ENCODE data around the gene DPH3.

The DPH3 gene

GRCh38 chr3:16257309-16257708, 7.4 kb downstream of the DPH3 start:
- CTCF ChIA-PET, result interaction anchor here (0.9 to 3.2 kb wide), 6 partner anchors 9 to 444 kb away, joined by 3 to 12 read pairs (median 6); no protein-coding TSS in a partner anchor
- no peak for DNase-seq (ENCODE audit: low read depth, low spot score)
- POLR2A ChIA-PET, result no interaction called here
- no peak overlapping the region for H3K4me3 ChIP-seq (ENCODE audit: low read depth, low read length)
- no peak for TF ChIP-seq CTCF (IDR thresholded peaks at IDR 0.05; ENCODE audit: insufficient read depth, low read length, missing control alignments)

GRCh38 chr3:16255726-16256125, 9.0 kb downstream of the DPH3 start:
- ChIA-PET POLR2A (no interaction called here), CTCF (interaction anchor here (0.9 to 2.5 kb wide), 4 partner anchors 8 to 207 kb away, joined by 3 to 8 read pairs (median 5); no protein-coding TSS in a partner anchor)
- H3K4me3 ChIP-seq (ENCODE audit: low read depth, low read length), result no peak overlapping the region
- DNase-seq (ENCODE audit: low read depth, low spot score), result no peak
- no peak for TF ChIP-seq CTCF (IDR thresholded peaks at IDR 0.05; ENCODE audit: insufficient read depth, low read length, missing control alignments)

DNA sequence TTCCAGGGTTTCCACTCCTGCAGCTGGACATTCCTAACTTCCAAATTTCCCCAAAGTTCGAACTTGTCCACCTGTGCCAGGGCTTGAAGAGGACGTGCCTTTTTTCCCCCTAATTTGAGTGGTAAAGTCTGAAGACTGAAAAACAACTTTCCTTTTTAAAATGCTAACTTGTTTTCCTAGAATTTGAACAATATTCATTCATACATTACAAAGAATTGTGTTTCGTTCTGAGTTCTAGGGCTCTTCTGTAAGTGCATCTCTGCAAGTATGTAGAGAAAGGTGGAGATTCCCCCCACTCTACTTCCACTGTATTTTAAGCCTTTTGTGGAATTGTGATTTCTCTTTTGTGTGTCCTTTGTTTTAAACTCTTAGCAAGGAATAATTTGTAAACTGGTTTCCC, 9.4 kb downstream of the DPH3 start:
- CTCF ChIA-PET, result interaction anchor here (0.9 to 2.5 kb wide), 5 partner anchors 8 to 207 kb away, joined by 3 to 8 read pairs (median 4); no protein-coding TSS in a partner anchor
- H3K4me3 ChIP-seq (ENCODE audit: low read depth, low read length), result no peak overlapping the region
- POLR2A ChIA-PET, result no interaction called here
- DNase-seq (ENCODE audit: low read depth, low spot score), result no peak
- no peak for TF ChIP-seq CTCF (IDR thresholded peaks at IDR 0.05; ENCODE audit: insufficient read depth, low read length, missing control alignments)

GRCh38 chr3:16254916-16255315, 9.8 kb downstream of the DPH3 start:
- ChIA-PET POLR2A (no interaction called here), CTCF (interaction anchor here (1.0 to 2.5 kb wide), 5 partner anchors 9 to 443 kb away, joined by 3 to 8 read pairs (median 6); no protein-coding TSS in a partner anchor)
- H3K4me3 ChIP-seq (ENCODE audit: low read depth, low read length), result no peak overlapping the region
- DNase-seq (ENCODE audit: low read depth, low spot score), result no peak
- TF ChIP-seq CTCF (IDR thresholded peaks at IDR 0.05; ENCODE audit: insufficient read depth, low read length, missing control alignments), result no peak

DNA sequence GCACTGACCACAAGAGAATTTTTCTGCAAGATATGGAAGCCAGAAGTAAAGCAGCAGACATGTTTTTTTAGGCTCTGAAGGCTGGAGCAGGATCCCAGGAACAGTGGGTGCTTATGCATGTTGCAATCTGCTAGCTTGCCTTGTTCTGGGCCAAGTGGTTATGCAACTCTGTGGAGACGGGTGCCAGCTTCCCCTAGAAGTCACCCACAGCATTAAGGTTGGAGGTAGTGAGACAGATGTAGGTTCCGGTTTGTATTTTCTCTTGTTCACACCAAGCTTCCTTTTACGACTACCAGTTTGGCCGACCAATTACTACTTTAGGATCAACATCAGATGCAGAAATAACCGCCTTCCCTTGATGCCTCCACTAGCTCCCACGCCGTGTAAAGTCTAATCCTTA, 11.1 kb downstream of the DPH3 start:
- no peak for TF ChIP-seq CTCF (IDR thresholded peaks at IDR 0.05; ENCODE audit: insufficient read depth, low read length, missing control alignments)
- H3K4me3 ChIP-seq (ENCODE audit: low read depth, low read length), result no peak overlapping the region
- DNase-seq (ENCODE audit: low read depth, low spot score), result no peak
- ChIA-PET CTCF (interaction anchor here (0.9 to 3.9 kb wide), 6 partner anchors 8 to 437 kb away, joined by 3 to 30 read pairs (median 6); partner anchors contain the start of gene GALNT15), POLR2A (interaction anchor here (0.6 kb wide), 1 partner anchor 29 kb away, joined by 3 read pairs; no protein-coding TSS in a partner anchor)

GRCh38 chr3:16252988-16253387, 11.8 kb downstream of the DPH3 start:
- TF ChIP-seq CTCF (IDR thresholded peaks at IDR 0.05; ENCODE audit: insufficient read depth, low read length, missing control alignments), result no peak
- POLR2A ChIA-PET, result interaction anchor here (0.6 kb wide), 1 partner anchor 30 kb away, joined by 3 read pairs; no protein-coding TSS in a partner anchor
- CTCF ChIA-PET, result interaction anchor here (0.7 to 3.9 kb wide), 4 partner anchors 12 to 439 kb away, joined by 3 to 30 read pairs (median 5); partner anchors contain the start of genes DPH3 and OXNAD1
- DNase-seq (ENCODE audit: low read depth, low spot score), result no peak
- no peak overlapping the region for H3K4me3 ChIP-seq (ENCODE audit: low read depth, low read length)
